ENCODE data around the gene CBX6. TPM values are rescaled to one million over a fixed set of nuclear protein-coding genes. Genes with fewer than 3 reads are reported as not detected.

The CBX6 gene
- total and polyA plus RNA-seq, 10 of the 15 experiments (the other 5 are each of a cell fraction or from before 2014, with no cell fraction given) = 3.6 to 142 (median 37.4) TPM

DNA sequence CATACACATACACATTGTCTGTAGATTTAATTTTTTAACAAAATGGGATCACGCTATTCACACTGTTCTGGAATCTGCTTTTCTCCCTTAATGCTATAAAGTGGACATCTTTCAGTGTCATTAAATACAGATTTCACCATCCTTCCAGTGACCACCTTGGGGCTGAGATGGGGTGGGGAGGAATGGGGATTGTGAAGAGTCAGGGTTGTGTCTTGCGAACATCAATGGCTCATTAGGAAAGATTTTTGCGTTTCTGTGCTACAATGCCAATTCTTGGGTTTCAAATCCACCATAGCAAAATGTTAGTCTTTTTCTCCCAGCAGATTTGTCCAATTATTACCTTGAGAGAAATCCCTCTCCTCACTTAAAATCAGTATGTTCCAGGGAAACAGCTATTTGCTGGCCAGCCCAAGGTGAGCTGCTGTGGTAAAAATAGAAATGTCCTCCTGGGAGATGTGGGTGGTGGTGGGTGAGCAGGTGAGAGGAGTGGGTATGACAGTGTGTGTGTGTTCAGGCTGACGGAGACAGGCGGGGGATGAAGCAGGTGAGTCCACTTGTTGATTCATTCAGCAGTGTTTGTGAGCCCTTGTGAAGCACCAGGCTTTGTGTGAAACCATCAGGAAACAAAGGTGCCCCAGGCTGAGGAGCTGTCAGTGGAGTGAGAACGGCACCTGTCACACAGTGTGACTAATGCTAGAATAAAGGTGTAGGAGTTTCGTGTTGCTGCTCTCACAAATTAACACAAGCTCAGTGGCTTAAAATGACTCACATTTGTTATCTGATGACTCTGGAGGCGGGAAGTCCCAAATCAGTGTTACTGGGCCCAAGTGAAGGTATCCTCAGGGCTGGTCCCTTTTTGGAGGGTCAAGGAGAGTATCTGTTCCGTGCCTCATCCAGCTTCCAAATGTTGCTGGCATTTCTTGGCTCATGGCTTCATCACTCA, 1.7 kb upstream of the CBX6 start (continued):
- TF ChIP-seq, protein P1, sequence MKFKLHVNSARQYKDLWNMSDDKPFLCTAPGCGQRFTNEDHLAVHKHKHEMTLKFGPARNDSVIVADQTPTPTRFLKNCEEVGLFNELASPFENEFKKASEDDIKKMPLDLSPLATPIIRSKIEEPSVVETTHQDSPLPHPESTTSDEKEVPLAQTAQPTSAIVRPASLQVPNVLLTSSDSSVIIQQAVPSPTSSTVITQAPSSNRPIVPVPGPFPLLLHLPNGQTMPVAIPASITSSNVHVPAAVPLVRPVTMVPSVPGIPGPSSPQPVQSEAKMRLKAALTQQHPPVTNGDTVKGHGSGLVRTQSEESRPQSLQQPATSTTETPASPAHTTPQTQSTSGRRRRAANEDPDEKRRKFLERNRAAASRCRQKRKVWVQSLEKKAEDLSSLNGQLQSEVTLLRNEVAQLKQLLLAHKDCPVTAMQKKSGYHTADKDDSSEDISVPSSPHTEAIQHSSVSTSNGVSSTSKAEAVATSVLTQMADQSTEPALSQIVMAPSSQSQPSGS (IDR thresholded peaks at IDR 0.05; ENCODE audit: low read length) = peak; percentile 70
- no peak for TF ChIP-seq SIX5 (IDR thresholded peaks at IDR 0.05; ENCODE audit: low read depth, low read length, severe bottlenecking)
- peak; percentile 81 for TF ChIP-seq MEF2B (IDR thresholded peaks at IDR 0.05; ENCODE audit: partially characterized antibody, poor library complexity, severe bottlenecking)
- TF ChIP-seq SPI1 (IDR thresholded peaks at IDR 0.05; ENCODE audit: borderline replicate concordance, insufficient read depth, low read depth, low read length) = no peak
- TF ChIP-seq IKZF1 (conservative IDR thresholded peaks at IDR 0.05) = peak; percentile 81; the same call in 1 of the 2 replicates
- no peak for TF ChIP-seq SUPT20H (IDR thresholded peaks at IDR 0.05; ENCODE audit: borderline replicate concordance, control insufficient read depth, low read depth, low read length)
- TF ChIP-seq FOS (IDR thresholded peaks at IDR 0.05; ENCODE audit: borderline replicate concordance, extremely low read depth, insufficient read length) = no peak
- no peak for TF ChIP-seq YBX1 (IDR thresholded peaks at IDR 0.05)
- TF ChIP-seq NRF1 (conservative IDR thresholded peaks at IDR 0.05; ENCODE audit: low read depth, low read length) = no peak
- TF ChIP-seq KAT2A (conservative IDR thresholded peaks at IDR 0.05; ENCODE audit: control insufficient read depth, low read depth, low read length) = no peak
- TF ChIP-seq BCLAF1 (IDR thresholded peaks at IDR 0.05) = no peak
- TF ChIP-seq MXI1 (IDR thresholded peaks at IDR 0.05; ENCODE audit: low read depth, low read length) = peak; percentile 45; the same call in 1 of the 2 replicates
- peak; percentile 52; the same call in 1 of the 2 replicates for TF ChIP-seq POLR2AphosphoS5 (IDR thresholded peaks at IDR 0.05; ENCODE audit: low read length)
- peak; percentile 47; the same call in 1 of the 2 replicates for TF ChIP-seq SMARCA5 (IDR thresholded peaks at IDR 0.05)
- TF ChIP-seq FOXK2 (IDR thresholded peaks at IDR 0.05) = no peak
- no peak for TF ChIP-seq HSF1 (IDR thresholded peaks at IDR 0.05; ENCODE audit: low read depth, low read length)
- 0 out of 2 replicates have a peak, but pooled peaks have one; percentile 17 for TF ChIP-seq JUND (IDR thresholded peaks at IDR 0.05; ENCODE audit: low read depth, low read length)
- no peak for TF ChIP-seq NFYB (IDR thresholded peaks at IDR 0.05; ENCODE audit: insufficient read depth, low read depth, low read length)
- TF ChIP-seq SRF (IDR thresholded peaks at IDR 0.05; ENCODE audit: low read depth in 2 of 2, low read length in 2 of 2) = no peak
- peak; percentile 74; the same call in 1 of the 2 replicates for TF ChIP-seq TCF12 (IDR thresholded peaks at IDR 0.05; ENCODE audit: low read depth, low read length)
- peak; percentile 81 to 85; a peak in 2 of 4 replicates for TF ChIP-seq EP300 (IDR thresholded peaks at IDR 0.05; ENCODE audit: borderline replicate concordance in 1 of 2, control insufficient read depth in 1 of 2, low read depth in 2 of 2, low read length in 2 of 2)
- TF ChIP-seq MYB (IDR thresholded peaks at IDR 0.05; ENCODE audit: borderline replicate concordance, low read depth, low read length) = no peak
- TF ChIP-seq PAX8 (IDR thresholded peaks at IDR 0.05) = no peak
